GM19467 (cell line): ENCODE results near the gene PANX3.
"Not testable (repeated sequence)": the region's sequence is repeated elsewhere in the genome, so short reads cannot be mapped to it uniquely, and the experiment has no call there.

Source experiments
- ATAC-seq: cut with Tn5 transposase; IDR thresholded peaks from one replicate; pipeline ENCODE4 v1.9.1; 2021; ENCODE audit warnings: mild to moderate bottlenecking, moderate library complexity; ENCODE audit not compliant: unreplicated experiment

PANX3 gene

GRCh38 chr11:124611064-124611463 lies at the start of gene PANX3:
PANX3 (plus strand) TSS chr11:124611428; CDS start chr11:124611557, 129 bp downstream.
- no peak for ATAC-seq

GRCh38 chr11:124569697-124570096 lies 41.5 kb upstream of the PANX3 start, which contains the start of gene OR8A1:
OR8A1 (plus strand) TSS chr11:124569997; CDS start chr11:124570120, 123 bp downstream.
- no peak for ATAC-seq

- no peak for ATAC-seq
These were observed 41.1 kb upstream of the PANX3 start for GRCh38 chr11:124570160-124570559.

- ATAC-seq: no peak
These were observed 33.4 kb upstream of the PANX3 start for GRCh38 chr11:124577716-124578427.

- ATAC-seq: no peak
These were observed 32.5 kb upstream of the PANX3 start for GRCh38 chr11:124578761-124579160.

GRCh38 chr11:124581817-124582216 lies 29.4 kb upstream of the PANX3 start:
- no peak for ATAC-seq

- ATAC-seq: no peak
These were observed 28.7 kb upstream of the PANX3 start for GRCh38 chr11:124582565-124582964.

- no peak for ATAC-seq
These were observed 27.4 kb upstream of the PANX3 start for GRCh38 chr11:124583781-124584180.

GRCh38 chr11:124584681-124585372 lies 26.4 kb upstream of the PANX3 start:
- ATAC-seq: no peak

- ATAC-seq: no peak
These were observed 24.9 kb upstream of the PANX3 start for GRCh38 chr11:124586238-124586860.

GRCh38 chr11:124591430-124591829 lies 19.8 kb upstream of the PANX3 start:
- ATAC-seq: no peak

- ATAC-seq: no peak
These were observed 18.6 kb upstream of the PANX3 start for GRCh38 chr11:124592627-124593026.

- ATAC-seq: no peak
These were observed 15.9 kb upstream of the PANX3 start for GRCh38 chr11:124595302-124595701.

GRCh38 chr11:124597626-124598025 lies 13.6 kb upstream of the PANX3 start:
- ATAC-seq: no peak

- no peak for ATAC-seq
These were observed 10.5 kb upstream of the PANX3 start for GRCh38 chr11:124600621-124601320.

GRCh38 chr11:124602193-124602592 lies 9.0 kb upstream of the PANX3 start:
- no peak for ATAC-seq

- ATAC-seq: not testable (repeated sequence)
These were observed 8.5 kb upstream of the PANX3 start for GRCh38 chr11:124602723-124603122.

- no peak for ATAC-seq
These were observed 5.5 kb upstream of the PANX3 start for GRCh38 chr11:124605719-124606118.

GRCh38 chr11:124608147-124608546 lies 3.1 kb upstream of the PANX3 start:
- no peak for ATAC-seq

- no peak for ATAC-seq
These were observed 933 bp upstream of the PANX3 start for GRCh38 chr11:124610295-124610694.

GRCh38 chr11:124612045-124612444 lies 817 bp downstream of the PANX3 start:
- no peak for ATAC-seq
